Adrenal gland (tissue), 5 donors: ENCODE results near the gene TOX2.

Experiments
- CTCF ChIP-seq, 6 experiments: fragments of 450-650 bp in 4 of 6; fragments of 200-600 bp in 2 of 6; sonication (generic) in 1 of 6; IDR thresholded peaks; 1 replicate in 5 of 6; 2 replicates in 1 of 6; pipeline versions ENCODE4 v1.5.1 to v1.8.0; 2016 to 2021; ENCODE audit warnings: antibody characterized with exemption in 6 of 6, mild to moderate bottlenecking in 2 of 6, moderate library complexity in 1 of 6
- POLR2A ChIP-seq, 2 donors: fragments of 450-650 bp; IDR thresholded peaks; one replicate each; pipeline ENCODE4 v1.6.1; 2017; ENCODE audit warnings: antibody characterized with exemption in 2 of 2, mild to moderate bottlenecking in 2 of 2, moderate library complexity in 1 of 2
- donor health status: DM: no; HTN: no; CAD: no.

DNA sequence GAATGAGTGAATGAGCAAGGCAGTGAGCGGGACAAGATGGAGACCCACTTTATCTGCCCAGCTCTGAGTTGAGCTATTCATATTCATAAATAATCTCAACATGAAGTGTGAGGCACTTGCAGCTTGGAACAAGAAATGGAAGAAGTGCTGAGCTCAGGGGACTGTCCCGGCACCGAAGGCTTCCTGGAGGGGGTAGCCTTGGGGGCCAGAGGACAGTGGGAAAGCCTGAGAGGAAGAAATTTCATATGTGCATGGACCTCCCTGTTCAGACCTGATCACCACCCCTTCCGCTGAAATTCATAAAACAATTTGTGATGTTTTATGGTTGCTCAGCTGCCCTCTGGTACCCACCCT, 103.2 kb downstream of the TOX2 start:
- TF ChIP-seq CTCF (IDR thresholded peaks at IDR 0.05), result no peak
- no peak for TF ChIP-seq POLR2A (IDR thresholded peaks at IDR 0.05)
